Measurements from ENCODE around the gene TCL1B.

DNA sequence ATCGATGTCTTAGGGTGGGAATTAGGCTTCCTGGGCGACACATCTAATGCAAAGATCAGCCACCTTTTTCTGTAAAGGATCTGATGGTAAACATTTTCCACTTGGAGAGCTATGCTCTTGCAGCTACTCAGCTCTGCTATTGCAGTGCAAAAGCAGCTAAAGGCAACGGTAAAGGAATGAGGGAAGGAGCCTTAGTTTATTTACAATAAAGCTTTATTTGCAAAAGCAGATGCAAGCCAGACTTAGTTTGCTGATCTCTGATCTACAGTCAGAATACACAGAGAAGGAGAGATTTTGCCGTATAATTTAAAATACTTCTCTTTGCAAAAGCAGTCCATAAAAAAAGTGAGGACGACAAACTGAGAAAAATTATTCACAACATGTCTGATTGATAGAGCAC is 3.2 kb downstream of the TCL1B start:
- TF ChIP-seq, protein P1, sequence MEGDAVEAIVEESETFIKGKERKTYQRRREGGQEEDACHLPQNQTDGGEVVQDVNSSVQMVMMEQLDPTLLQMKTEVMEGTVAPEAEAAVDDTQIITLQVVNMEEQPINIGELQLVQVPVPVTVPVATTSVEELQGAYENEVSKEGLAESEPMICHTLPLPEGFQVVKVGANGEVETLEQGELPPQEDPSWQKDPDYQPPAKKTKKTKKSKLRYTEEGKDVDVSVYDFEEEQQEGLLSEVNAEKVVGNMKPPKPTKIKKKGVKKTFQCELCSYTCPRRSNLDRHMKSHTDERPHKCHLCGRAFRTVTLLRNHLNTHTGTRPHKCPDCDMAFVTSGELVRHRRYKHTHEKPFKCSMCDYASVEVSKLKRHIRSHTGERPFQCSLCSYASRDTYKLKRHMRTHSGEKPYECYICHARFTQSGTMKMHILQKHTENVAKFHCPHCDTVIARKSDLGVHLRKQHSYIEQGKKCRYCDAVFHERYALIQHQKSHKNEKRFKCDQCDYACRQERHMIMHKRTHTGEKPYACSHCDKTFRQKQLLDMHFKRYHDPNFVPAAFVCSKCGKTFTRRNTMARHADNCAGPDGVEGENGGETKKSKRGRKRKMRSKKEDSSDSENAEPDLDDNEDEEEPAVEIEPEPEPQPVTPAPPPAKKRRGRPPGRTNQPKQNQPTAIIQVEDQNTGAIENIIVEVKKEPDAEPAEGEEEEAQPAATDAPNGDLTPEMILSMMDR (IDR thresholded peaks at IDR 0.05): no peak
- no peak for TF ChIP-seq POLR2A (IDR thresholded peaks at IDR 0.05)
- no peak for TF ChIP-seq EP300 (IDR thresholded peaks at IDR 0.05)
